ENCODE results near the gene GOLGA8G. TPM values are rescaled to one million over a fixed set of nuclear protein-coding genes. Genes with fewer than 3 reads are reported as not detected.

The GOLGA8G gene
- not detected in 2 replicates for total RNA-seq

GRCh38 chr15:28532954-28533353, at the start of gene GOLGA8G:
Gene GOLGA8G, minus strand, starts transcription at chr15:28532971. Its CDS starts 62 bp downstream, at chr15:28532909.

GRCh38 chr15:28553268-28553667, 20.5 kb upstream of the GOLGA8G start, which contains the start of gene GOLGA6L25:
Gene GOLGA6L25, plus strand, starts transcription at chr15:28553568. Its CDS starts 61 bp downstream, at chr15:28553629.

Other genes starting within 250 kb of the GOLGA8G start
- gene HERC2, start 210.8 kb downstream of the GOLGA8G start, total RNA-seq, result 45.7 and 98.2 TPM in 2 replicates
- gene GOLGA6L24, start 174.9 kb downstream of the GOLGA8G start, total RNA-seq, result not detected in 2 replicates
- under 0.01 TPM in 1 of 2 replicates, not detected in the other for gene GOLGA8F, start 154.3 kb downstream of the GOLGA8G start, total RNA-seq
- 0.06 TPM in 1 of 2 replicates, not detected in the other for gene GOLGA6L25, start 20.6 kb upstream of the GOLGA8G start, total RNA-seq
- 0.16 and 7.2 TPM in 2 replicates for gene GOLGA8M, start 179.4 kb upstream of the GOLGA8G start, total RNA-seq